ENCODE results near the gene SERPING1.

SERPING1 gene

DNA sequence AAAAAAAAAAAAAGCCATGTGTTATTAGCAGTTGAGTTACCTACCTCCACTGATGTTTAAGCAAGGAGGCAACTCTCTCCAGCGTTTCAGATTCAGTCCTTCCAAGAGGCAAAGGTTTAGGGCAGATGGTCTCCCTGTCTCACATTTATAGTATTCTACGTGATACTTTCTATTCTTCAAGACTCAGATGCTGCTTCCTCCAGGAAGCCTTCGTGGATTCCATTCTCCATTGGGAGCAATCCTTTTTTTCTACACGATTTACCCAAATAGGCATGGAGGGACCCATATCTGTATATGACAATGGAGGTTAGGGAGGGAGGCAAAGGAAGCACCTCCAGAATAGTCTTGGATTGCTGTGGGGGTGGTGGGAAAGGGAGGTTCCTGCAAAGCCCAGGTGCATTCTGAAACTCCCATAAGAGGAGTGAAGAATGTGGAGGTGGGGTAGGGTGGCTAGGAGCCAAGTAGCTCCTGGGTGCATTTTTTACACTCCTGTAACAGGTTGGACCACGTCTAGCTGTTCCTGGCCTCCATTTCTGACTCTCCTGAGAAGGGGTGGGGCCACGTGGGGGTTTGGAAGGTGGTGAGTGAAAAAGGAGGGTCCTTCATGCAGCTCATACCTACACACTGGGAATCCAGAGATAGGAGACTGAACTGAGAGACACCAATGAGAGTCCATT is 36.0 kb downstream of the SERPING1 start:
- no peak for DNase-seq (ENCODE audit: extremely low spot score)
- ChIA-PET CTCF (interaction anchor here (2.4 kb wide), 1 partner anchor 11 kb away, joined by 6 read pairs; no protein-coding TSS in a partner anchor), POLR2A (interaction anchor here (0.8 kb wide), 1 partner anchor 65 kb away, joined by 3 read pairs; the partner anchor contains the start of gene UBE2L6)
- TF ChIP-seq FOXM1 (IDR thresholded peaks at IDR 0.05; ENCODE audit: borderline replicate concordance) = no peak
- no peak for TF ChIP-seq NFRKB (IDR thresholded peaks at IDR 0.05)
- TF ChIP-seq ZNF384 (IDR thresholded peaks at IDR 0.05) = no peak
- TF ChIP-seq L3MBTL2 (conservative IDR thresholded peaks at IDR 0.05) = no peak
- TF ChIP-seq CTBP1 (IDR thresholded peaks at IDR 0.05; ENCODE audit: borderline replicate concordance) = no peak
- TF ChIP-seq FOXA1 (IDR thresholded peaks at IDR 0.05) = no peak
- no peak for TF ChIP-seq TARDBP (IDR thresholded peaks at IDR 0.05)
- no peak for TF ChIP-seq LEF1 (IDR thresholded peaks at IDR 0.05; ENCODE audit: borderline replicate concordance)
- TF ChIP-seq HDGF (IDR thresholded peaks at IDR 0.05; ENCODE audit: borderline replicate concordance) = no peak
- TF ChIP-seq BHLHE40 (IDR thresholded peaks at IDR 0.05; ENCODE audit: borderline replicate concordance) = no peak
- TF ChIP-seq, protein P1, sequence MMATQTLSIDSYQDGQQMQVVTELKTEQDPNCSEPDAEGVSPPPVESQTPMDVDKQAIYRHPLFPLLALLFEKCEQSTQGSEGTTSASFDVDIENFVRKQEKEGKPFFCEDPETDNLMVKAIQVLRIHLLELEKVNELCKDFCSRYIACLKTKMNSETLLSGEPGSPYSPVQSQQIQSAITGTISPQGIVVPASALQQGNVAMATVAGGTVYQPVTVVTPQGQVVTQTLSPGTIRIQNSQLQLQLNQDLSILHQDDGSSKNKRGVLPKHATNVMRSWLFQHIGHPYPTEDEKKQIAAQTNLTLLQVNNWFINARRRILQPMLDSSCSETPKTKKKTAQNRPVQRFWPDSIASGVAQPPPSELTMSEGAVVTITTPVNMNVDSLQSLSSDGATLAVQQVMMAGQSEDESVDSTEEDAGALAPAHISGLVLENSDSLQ (IDR thresholded peaks at IDR 0.05) = no peak

DNA sequence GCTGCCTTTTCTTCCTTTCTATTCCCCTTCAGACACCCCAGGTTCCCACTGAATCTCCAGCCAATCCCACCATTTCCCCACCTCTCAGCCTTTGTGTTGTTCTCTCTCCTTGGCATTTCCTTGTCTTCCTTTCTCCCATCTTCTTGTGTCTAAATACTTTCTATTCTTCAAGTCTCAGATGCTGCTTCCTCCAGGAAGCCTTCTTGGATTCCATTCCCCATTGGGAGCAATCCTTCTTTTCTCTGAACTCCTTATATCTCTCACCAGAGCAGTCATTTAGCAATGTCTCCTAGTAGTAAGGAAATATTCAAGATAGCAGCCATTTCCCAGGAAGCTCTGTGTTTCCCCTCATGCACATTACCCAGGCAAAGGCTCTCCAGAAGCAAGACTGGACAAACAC is 36.8 kb downstream of the SERPING1 start:
- no peak for DNase-seq (ENCODE audit: extremely low spot score)
- TF ChIP-seq LEF1 (IDR thresholded peaks at IDR 0.05; ENCODE audit: borderline replicate concordance) (no peak), FOXK2 (IDR thresholded peaks at IDR 0.05) (no peak), CTBP1 (IDR thresholded peaks at IDR 0.05; ENCODE audit: borderline replicate concordance) (no peak), BHLHE40 (IDR thresholded peaks at IDR 0.05; ENCODE audit: borderline replicate concordance) (no peak), ARNT (IDR thresholded peaks at IDR 0.05) (no peak), SUZ12 (IDR thresholded peaks at IDR 0.05) (no peak), SP1 (IDR thresholded peaks at IDR 0.05) (no peak), ELF4 (IDR thresholded peaks at IDR 0.05) (no peak), ZNF384 (IDR thresholded peaks at IDR 0.05) (no peak), NFRKB (IDR thresholded peaks at IDR 0.05) (no peak), L3MBTL2 (conservative IDR thresholded peaks at IDR 0.05) (no peak), FOXM1 (IDR thresholded peaks at IDR 0.05; ENCODE audit: borderline replicate concordance) (no peak), TARDBP (IDR thresholded peaks at IDR 0.05) (no peak), FOXA1 (IDR thresholded peaks at IDR 0.05) (no peak), HDGF (IDR thresholded peaks at IDR 0.05; ENCODE audit: borderline replicate concordance) (no peak)
- TF ChIP-seq, protein P1 (IDR thresholded peaks at IDR 0.05) = no peak
- CTCF ChIA-PET = interaction anchor here (2.4 kb wide), 1 partner anchor 10 kb away, joined by 6 read pairs; no protein-coding TSS in a partner anchor
- POLR2A ChIA-PET = interaction anchor here (0.8 kb wide), 1 partner anchor 66 kb away, joined by 3 read pairs; the partner anchor contains the start of gene UBE2L6

DNA sequence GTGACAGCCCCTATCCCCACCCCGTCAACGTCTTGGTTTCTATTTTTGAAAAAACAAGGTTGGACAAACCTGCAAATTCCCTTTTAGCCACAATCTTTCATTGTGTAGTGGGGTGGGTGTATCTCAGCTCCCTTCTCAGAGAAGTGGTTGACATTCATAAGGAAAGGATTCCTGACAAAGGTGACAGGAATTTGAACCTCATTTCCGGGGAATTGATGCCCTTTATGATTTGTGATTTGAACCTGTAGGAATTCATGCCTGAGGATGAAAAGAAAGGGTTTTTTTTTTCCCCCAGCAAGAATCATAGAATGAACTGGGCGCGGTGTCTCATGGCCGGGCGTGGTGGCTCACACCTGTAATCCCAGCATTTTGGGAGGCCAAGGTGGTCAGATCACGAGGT is 37.8 kb downstream of the SERPING1 start:
- TF ChIP-seq BHLHE40 (IDR thresholded peaks at IDR 0.05; ENCODE audit: borderline replicate concordance) = no peak
- TF ChIP-seq HDGF (IDR thresholded peaks at IDR 0.05; ENCODE audit: borderline replicate concordance) = no peak
- TF ChIP-seq ZNF384 (IDR thresholded peaks at IDR 0.05) = no peak
- no peak for TF ChIP-seq FOXK2 (IDR thresholded peaks at IDR 0.05)
- no peak for TF ChIP-seq SP1 (IDR thresholded peaks at IDR 0.05)
- no peak for DNase-seq (ENCODE audit: extremely low spot score)
- POLR2A ChIA-PET = no interaction called here
- CTCF ChIA-PET = interaction anchor here (2.4 kb wide), 1 partner anchor 9 kb away, joined by 6 read pairs; no protein-coding TSS in a partner anchor

DNA sequence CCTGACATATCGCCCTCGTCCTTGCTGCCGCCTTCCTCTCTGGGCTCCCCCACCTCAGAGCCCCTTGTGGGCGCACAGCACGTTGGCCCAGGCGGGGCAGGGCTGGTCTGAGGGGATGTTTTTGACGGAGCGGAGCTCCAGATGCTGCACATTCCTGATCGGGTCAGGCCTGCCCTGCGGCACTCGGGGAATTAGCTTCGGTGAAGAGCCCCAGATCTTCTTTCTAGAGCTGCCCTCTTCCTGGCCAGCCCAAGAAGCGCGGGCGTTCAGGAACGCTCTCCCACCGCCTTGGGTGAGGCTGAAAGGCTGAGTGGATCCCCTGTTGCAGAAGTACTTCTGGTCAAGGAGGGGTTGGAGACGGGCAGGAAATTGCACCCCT is 40.1 kb downstream of the SERPING1 start:
- no peak for DNase-seq (ENCODE audit: extremely low spot score)
- CTCF ChIA-PET = interaction anchor here (1.6 kb wide), 1 partner anchor 70 kb away, joined by 10 read pairs; the partner anchor contains the start of gene UBE2L6
- POLR2A ChIA-PET = no interaction called here
- no peak for TF ChIP-seq HDGF (IDR thresholded peaks at IDR 0.05; ENCODE audit: borderline replicate concordance)
- no peak for TF ChIP-seq ARNT (IDR thresholded peaks at IDR 0.05)
- no peak for TF ChIP-seq SP1 (IDR thresholded peaks at IDR 0.05)
- TF ChIP-seq ELF4 (IDR thresholded peaks at IDR 0.05) = no peak
- TF ChIP-seq SUZ12 (IDR thresholded peaks at IDR 0.05) = no peak

DNA sequence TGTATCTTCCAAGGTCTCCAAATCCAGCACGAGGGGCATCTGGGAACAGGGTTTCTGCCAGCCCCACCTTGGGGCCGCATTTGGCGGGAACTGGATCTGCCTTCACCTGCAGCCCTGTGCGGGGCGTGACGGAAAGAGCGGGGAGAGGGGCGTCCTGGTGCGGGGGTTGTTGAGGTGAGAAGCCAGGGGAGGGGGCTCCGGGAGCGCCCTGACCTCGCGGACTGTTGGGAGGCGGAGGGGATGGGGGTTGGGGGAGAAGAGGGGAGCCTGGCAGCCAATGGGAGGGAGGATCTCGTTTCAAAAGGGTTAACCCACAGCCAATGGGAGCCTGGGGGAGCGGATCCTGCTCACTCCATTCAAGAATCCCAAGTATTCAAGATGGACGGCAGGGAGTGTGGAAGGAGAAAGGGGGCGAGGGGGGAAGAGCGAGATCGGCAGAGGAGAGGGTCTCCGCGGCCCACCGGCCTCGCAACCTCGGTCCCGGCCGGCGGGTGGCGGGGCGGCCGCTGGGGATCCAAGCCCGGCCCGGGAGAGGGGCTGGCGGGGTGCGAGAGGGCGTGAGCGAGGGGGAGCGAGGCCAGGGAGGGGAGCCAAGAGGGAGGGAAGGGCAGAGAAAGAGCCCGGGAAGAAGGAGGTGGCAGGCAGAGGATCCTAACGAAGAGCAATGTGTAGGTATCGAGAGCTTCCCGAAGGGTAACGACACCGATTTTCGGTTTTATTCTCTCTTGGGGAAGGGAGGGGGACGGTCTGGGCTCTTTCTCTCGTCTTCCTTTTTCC is 40.7 kb downstream of the SERPING1 start:
- ChIA-PET POLR2A (no interaction called here), CTCF (interaction anchor here (3.9 kb wide), 1 partner anchor 70 kb away, joined by 59 read pairs; the partner anchor contains the start of gene UBE2L6)
- TF ChIP-seq HDGF (IDR thresholded peaks at IDR 0.05; ENCODE audit: borderline replicate concordance) (no peak), SUZ12 (IDR thresholded peaks at IDR 0.05) (no peak), ELF4 (IDR thresholded peaks at IDR 0.05) (no peak), TARDBP (IDR thresholded peaks at IDR 0.05) (no peak), NFRKB (IDR thresholded peaks at IDR 0.05) (no peak), LEF1 (IDR thresholded peaks at IDR 0.05; ENCODE audit: borderline replicate concordance) (no peak), L3MBTL2 (conservative IDR thresholded peaks at IDR 0.05) (no peak), ARNT (IDR thresholded peaks at IDR 0.05) (no peak), CTBP1 (IDR thresholded peaks at IDR 0.05; ENCODE audit: borderline replicate concordance) (no peak), BHLHE40 (IDR thresholded peaks at IDR 0.05; ENCODE audit: borderline replicate concordance) (no peak), FOXA1 (IDR thresholded peaks at IDR 0.05) (no peak), FOXK2 (IDR thresholded peaks at IDR 0.05) (no peak), ZNF384 (IDR thresholded peaks at IDR 0.05) (no peak), FOXM1 (IDR thresholded peaks at IDR 0.05; ENCODE audit: borderline replicate concordance) (no peak)
- TF ChIP-seq, protein P1 (IDR thresholded peaks at IDR 0.05) = no peak
- DNase-seq (ENCODE audit: extremely low spot score) = no peak

Data from HEK293T (cell line).